Left lung (tissue), 10 donors: Measurements from ENCODE around the gene RILP. TPM values are rescaled to one million over a fixed set of nuclear protein-coding genes. Genes with fewer than 3 reads are reported as not detected.

ENCODE experiments used
- ATAC-seq: fragments of 200-7000 bp; cut with Tn5 transposase; one replicate; pipeline ENCODE4 v1.9.1; 2020; ENCODE audit warnings: moderate library complexity
- DNase-seq, 4 donors: peaks; one replicate each; pipeline ENCODE4 v3.0.0-alpha.2; 2013 to 2020
- H3K27ac ChIP-seq, 2 donors: fragments of 200-600 bp; sonication (generic) in 1 of 2; one replicate each; pipeline versions ENCODE4 v1.5.0 to v1.8.0; 2020 to 2021
- H3K27me3 ChIP-seq, 2 donors: fragments of 200-600 bp; sonication (generic) in 1 of 2; one replicate each; pipeline versions ENCODE4 v1.5.0 to v1.8.0; 2020 to 2021
- H3K36me3 ChIP-seq, 2 donors: fragments of 200-600 bp; sonication (generic) in 1 of 2; one replicate each; pipeline versions ENCODE4 v1.5.0 to v1.8.0; 2020 to 2021
- H3K4me1 ChIP-seq, 2 donors: fragments of 200-600 bp; one replicate each; pipeline ENCODE4 v1.8.0; 2021
- H3K4me3 ChIP-seq, 2 donors: fragments of 200-600 bp; sonication (generic) in 1 of 2; one replicate each; pipeline versions ENCODE4 v1.5.0 to v1.8.0; 2020 to 2021; ENCODE audit warnings: mild to moderate bottlenecking in 1 of 2
- H3K9me3 ChIP-seq, 2 donors: fragments of 200-600 bp; sonication (generic) in 1 of 2; one replicate each; pipeline versions ENCODE4 v1.5.0 to v1.8.0; 2020 to 2021
- CTCF ChIP-seq, 2 donors: fragments of 200-600 bp; sonication (generic) in 1 of 2; IDR thresholded peaks; one replicate each; pipeline versions ENCODE4 v1.5.0 to v1.8.0; 2021; ENCODE audit warnings: antibody characterized with exemption in 2 of 2
- intact Hi-C, 2 donors: fragments of 100-400 bp; cut with DNase I; formaldehyde crosslinking; loops; one replicate each; pipeline versions ENCODE4 v1.11.2 to v1.14.2; 2022
- polyA plus RNA-seq, 6 donors: library from polyadenylated mRNA; unstranded; fragments of 120-200 nt; gene quantifications; one replicate each; pipeline ENCODE4 v1.2.1, GENCODE V29; 2013; ENCODE audit not compliant: insufficient read length in 6 of 6
- total RNA-seq, 2 donors: library from RNA; stranded (reverse); fragmentation: NEBNext Ultra II Directional; extraction: Animal tissue kit (Norgen Biotek cat#: 25700); gene quantifications; one replicate each; pipeline ENCODE4 v1.2.1, GENCODE V29; 2021
- donor health status: DM: no; HTN: yes; CAD: no.
- donor health status: DM: no; HTN: no; CAD: no.

RILP gene
- total and polyA plus RNA-seq, 8 donors: 6.3 to 34.7 (median 7.7) TPM

- peaks cover 0 to 58% of the 10 kb centered on the region in 2 donors for H3K36me3 ChIP-seq
- TF ChIP-seq CTCF (IDR thresholded peaks at IDR 0.05): no peak
- ATAC-seq (no peak), DNase-seq (peak in 1 of 4 donors; percentile 76)
- H3K4me1 ChIP-seq: peaks cover 0 to 14% of the 10 kb centered on the region in 2 donors
- H3K27me3 ChIP-seq: no peaks in the 10 kb centered on the region
- H3K27ac ChIP-seq: no peak overlapping the region
- intact Hi-C loops: no loop called here
- no peaks in the 10 kb centered on the region for H3K9me3 ChIP-seq
- H3K4me3 ChIP-seq: no peak overlapping the region
Observed at GRCh38 chr17:1636732-1637285, 12.9 kb downstream of the RILP start.

DNA sequence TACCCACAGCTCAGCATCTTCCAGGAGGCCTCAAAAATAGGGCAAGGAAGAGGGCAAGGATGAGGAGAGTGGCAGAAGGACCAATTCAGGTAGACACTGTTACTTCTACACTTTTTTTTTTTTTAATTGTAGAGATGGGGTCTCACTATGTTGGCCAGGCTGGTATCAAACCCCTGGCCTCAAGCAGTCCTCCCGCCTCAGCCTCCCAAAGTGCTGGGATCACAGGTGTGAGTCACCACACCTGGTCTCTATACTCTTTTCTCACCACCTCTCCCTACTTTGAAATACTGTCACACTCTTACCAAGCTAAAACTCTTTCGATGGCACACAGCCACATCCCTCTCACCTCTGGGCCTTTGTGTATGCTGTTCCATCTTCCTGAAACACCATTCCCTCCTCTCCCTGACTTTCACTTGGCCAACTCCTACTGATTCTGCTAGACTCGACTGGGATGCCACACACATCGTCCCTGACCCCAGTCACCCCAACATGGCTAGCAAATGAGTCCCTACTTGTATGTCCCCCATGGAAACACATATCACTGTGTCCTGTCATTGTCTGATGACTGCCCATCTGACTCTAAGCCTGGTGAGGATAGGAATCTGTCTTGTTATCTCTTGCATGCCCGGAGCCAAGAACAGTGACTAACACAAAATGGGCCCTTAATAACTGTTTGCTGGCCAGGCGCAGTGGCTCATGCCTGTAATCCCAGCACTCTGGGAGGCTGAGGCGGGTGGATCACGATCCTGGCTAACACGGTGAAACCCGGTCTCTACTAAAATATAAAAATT lies 13.8 kb downstream of the RILP start:
- intact Hi-C loops: no loop called here
- Histone ChIP-seq H3K36me3 (peaks cover 0 to 58% of the 10 kb centered on the region in 2 donors), H3K27ac (no peak overlapping the region), H3K4me3 (no peak overlapping the region), H3K4me1 (peaks cover 0 to 23% of the 10 kb centered on the region in 2 donors), H3K27me3 (no peaks in the 10 kb centered on the region), H3K9me3 (no peaks in the 10 kb centered on the region)
- ATAC-seq (no peak), DNase-seq (no peak)
- no peak for TF ChIP-seq CTCF (IDR thresholded peaks at IDR 0.05)

DNA sequence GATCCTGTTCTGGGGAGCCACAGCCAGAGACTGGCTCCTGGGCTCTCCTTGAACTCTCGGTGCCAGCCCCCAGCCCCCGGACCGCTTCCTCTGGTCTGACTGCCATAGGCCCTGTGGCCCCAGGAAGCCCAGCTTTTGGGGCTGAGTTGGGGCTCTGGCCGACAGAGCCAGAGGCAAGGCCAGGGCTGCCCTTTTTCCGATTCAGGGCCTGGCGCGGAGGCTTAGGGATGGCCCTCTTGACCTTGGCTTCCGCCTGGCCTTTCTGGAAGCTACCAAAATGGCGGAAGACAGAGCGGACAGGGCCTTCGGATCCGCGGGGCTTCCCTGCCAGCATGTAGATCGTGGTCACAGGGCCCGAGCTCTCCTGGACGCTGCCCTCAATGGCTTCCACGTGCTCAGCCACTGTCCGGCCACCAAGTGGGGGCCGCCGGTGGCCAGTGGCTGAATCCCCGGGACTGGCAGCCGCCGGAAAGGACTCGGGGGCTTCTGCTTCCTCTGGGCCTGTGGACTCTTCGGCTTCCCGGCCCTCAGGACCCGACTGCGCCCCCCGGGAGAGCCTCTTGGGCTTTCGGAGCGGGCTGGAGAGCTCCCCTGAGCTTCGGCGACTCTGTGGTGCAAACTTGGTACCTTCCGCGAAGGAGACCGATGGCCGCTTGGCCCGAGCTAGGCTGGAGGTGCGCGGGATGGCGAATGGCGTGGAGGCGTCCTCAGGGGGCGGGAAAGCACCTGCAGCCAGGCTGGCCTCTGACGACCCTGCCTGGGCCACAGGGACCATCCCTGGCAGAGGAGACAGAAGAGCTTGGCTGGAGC lies 14.6 kb downstream of the RILP start:
- no peak for ATAC-seq
- Histone ChIP-seq H3K9me3 (no peaks in the 10 kb centered on the region), H3K36me3 (peaks cover 0 to 55% of the 10 kb centered on the region in 2 donors), H3K27ac (no peak overlapping the region), H3K27me3 (no peaks in the 10 kb centered on the region), H3K4me3 (no peak overlapping the region), H3K4me1 (peaks cover 0 to 27% of the 10 kb centered on the region in 2 donors)
- intact Hi-C loops: no loop called here
- no peak for TF ChIP-seq CTCF (IDR thresholded peaks at IDR 0.05)
- DNase-seq: no peak

DNA sequence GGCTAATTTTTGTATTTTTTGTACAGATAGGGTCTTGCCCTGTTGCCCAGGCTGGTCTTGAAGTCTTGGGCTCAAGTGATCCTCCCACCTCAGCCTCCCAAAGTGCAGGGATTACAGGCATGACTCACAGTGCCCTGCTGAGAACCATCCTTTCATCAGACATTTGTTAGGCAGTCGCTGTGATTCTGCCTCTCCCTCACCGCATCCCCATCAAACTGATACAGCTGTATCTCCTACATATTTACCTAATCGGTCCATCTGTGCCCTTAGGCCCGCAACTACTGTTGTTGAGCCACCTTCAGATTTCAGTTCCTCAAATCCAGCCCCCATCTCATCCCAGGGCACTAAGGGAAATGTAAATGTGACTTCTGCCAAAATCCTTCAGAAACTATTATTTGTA lies 19.0 kb downstream of the RILP start:
- DNase-seq: no peak
- no peaks in the 10 kb centered on the region for H3K9me3 ChIP-seq
- no peaks in the 10 kb centered on the region for H3K27me3 ChIP-seq
- ATAC-seq: no peak
- intact Hi-C loops: no loop called here
- TF ChIP-seq CTCF (IDR thresholded peaks at IDR 0.05): no peak
- H3K4me3 ChIP-seq: no peak overlapping the region
- H3K36me3 ChIP-seq: peaks cover 0 to 18% of the 10 kb centered on the region in 2 donors
- peak overlapping the region in 1 of 2 donors; percentile 95 for H3K27ac ChIP-seq
- peaks cover 19 to 50% of the 10 kb centered on the region in 2 donors for H3K4me1 ChIP-seq
